ENCODE data around the gene MLN.

Gene MLN

DNA sequence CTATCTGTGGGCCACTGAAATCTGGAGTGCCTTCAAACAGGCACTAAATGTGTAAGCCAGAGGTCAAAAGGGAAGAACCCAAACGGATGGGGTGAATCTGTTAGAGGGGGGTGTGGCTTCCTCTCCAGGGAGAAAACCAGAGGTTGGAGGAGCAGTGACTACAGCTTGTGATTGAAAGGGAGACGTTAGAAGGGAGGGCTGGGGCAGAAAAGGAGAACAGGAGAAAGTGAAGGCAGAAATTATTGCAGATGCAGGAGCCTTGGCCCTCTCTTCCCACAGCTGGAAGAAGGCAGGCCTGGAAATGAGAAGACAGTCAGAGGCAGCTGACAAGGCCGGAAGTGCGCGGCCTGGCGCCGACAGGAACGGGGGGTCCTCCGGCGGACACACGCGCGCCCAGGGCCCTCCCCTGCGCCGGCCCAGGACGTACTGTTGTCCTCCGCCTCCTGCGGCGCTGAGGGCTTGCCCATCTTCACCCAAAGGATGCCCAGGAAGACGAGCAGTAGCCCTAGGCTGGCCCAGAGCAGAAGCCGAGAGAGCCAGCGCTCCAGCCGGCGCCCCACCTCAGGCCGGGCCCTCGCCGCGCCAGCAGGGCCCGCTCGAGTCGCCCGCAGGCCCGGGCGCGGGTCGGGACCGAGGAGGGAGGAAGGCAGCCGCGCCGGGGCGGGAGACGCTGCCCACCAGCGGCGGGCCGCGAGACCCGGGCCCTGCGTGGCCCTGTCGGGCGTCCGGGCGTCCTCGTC is 15.7 kb downstream of the MLN start:
- peak; percentile 76 for ATAC-seq
- TF ChIP-seq POU6F1 (CRISPR knock-in tag; IDR thresholded peaks at IDR 0.05; ENCODE audit: borderline replicate concordance, low read depth) (no peak), ISL1 (CRISPR knock-in tag; IDR thresholded peaks at IDR 0.05) (no peak), ZC3H10 (CRISPR knock-in tag; IDR thresholded peaks at IDR 0.05) (no peak), ZNF565 (CRISPR knock-in tag; conservative IDR thresholded peaks at IDR 0.05; ENCODE audit: low read depth) (no peak), TOX (CRISPR knock-in tag; IDR thresholded peaks at IDR 0.05; ENCODE audit: borderline replicate concordance) (no peak), ARNTL (CRISPR knock-in tag; IDR thresholded peaks at IDR 0.05; ENCODE audit: borderline replicate concordance, low read depth) (no peak), TCF4 (CRISPR knock-in tag; IDR thresholded peaks at IDR 0.05; ENCODE audit: borderline replicate concordance) (no peak), ZFP3 (CRISPR knock-in tag; IDR thresholded peaks at IDR 0.05) (no peak)

- no peak for ATAC-seq
These were observed 16.4 kb downstream of the MLN start for GRCh38 chr6:33787346-33787953.

DNA sequence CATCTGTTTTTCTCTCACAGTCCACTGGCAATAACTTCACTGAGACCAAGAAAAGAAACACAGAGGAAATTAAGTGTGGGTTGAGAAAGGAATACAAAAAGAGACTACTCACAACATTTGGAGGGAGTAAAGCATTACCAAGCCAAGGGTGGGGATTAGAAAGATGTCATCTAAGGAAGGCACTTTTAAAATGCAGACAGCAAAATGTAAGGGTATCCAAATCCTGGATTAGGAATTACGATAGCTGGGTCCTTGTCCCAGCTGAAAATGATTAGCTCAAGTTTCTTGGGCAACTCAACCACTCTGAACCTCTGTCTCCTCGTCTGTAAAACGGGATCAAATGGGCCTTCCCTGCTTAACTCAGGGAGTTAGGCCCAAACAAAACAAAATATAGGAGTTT is 17.1 kb downstream of the MLN start:
- TF ChIP-seq CSDC2 (CRISPR knock-in tag; IDR thresholded peaks at IDR 0.05) (no peak), ZC3H10 (CRISPR knock-in tag; IDR thresholded peaks at IDR 0.05) (no peak), ZNF8 (CRISPR knock-in tag; IDR thresholded peaks at IDR 0.05) (no peak), SNAI2 (CRISPR knock-in tag; IDR thresholded peaks at IDR 0.05) (no peak), POU6F1 (CRISPR knock-in tag; IDR thresholded peaks at IDR 0.05; ENCODE audit: borderline replicate concordance, low read depth) (no peak), ZNF70 (CRISPR knock-in tag; IDR thresholded peaks at IDR 0.05) (no peak)
- ATAC-seq = no peak

More at GRCh38 chr6:33787346-33787953, 16.4 kb downstream of the MLN start:
- TF ChIP-seq GLIS3 (CRISPR knock-in tag; IDR thresholded peaks at IDR 0.05) = no peak
- no peak for TF ChIP-seq ZNF565 (CRISPR knock-in tag; conservative IDR thresholded peaks at IDR 0.05; ENCODE audit: low read depth)
- TF ChIP-seq ESRRG (CRISPR knock-in tag; IDR thresholded peaks at IDR 0.05) = no peak

GRCh38 chr6:33785778-33786177 is 18.0 kb downstream of the MLN start:
- TF ChIP-seq, protein P1, sequence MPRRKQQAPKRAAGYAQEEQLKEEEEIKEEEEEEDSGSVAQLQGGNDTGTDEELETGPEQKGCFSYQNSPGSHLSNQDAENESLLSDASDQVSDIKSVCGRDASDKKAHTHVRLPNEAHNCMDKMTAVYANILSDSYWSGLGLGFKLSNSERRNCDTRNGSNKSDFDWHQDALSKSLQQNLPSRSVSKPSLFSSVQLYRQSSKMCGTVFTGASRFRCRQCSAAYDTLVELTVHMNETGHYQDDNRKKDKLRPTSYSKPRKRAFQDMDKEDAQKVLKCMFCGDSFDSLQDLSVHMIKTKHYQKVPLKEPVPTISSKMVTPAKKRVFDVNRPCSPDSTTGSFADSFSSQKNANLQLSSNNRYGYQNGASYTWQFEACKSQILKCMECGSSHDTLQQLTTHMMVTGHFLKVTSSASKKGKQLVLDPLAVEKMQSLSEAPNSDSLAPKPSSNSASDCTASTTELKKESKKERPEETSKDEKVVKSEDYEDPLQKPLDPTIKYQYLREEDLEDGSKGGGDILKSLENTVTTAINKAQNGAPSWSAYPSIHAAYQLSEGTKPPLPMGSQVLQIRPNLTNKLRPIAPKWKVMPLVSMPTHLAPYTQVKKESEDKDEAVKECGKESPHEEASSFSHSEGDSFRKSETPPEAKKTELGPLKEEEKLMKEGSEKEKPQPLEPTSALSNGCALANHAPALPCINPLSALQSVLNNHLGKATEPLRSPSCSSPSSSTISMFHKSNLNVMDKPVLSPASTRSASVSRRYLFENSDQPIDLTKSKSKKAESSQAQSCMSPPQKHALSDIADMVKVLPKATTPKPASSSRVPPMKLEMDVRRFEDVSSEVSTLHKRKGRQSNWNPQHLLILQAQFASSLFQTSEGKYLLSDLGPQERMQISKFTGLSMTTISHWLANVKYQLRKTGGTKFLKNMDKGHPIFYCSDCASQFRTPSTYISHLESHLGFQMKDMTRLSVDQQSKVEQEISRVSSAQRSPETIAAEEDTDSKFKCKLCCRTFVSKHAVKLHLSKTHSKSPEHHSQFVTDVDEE (CRISPR knock-in tag; IDR thresholded peaks at IDR 0.05) = no peak
- TF ChIP-seq ZFP3 (CRISPR knock-in tag; IDR thresholded peaks at IDR 0.05) = 0 out of 2 replicates have a peak, but pooled peaks have one; percentile 12
- ATAC-seq = no peak

- TF ChIP-seq ZC3H10 (CRISPR knock-in tag; IDR thresholded peaks at IDR 0.05) (no peak), ZNF8 (CRISPR knock-in tag; IDR thresholded peaks at IDR 0.05) (no peak), ZNF70 (CRISPR knock-in tag; IDR thresholded peaks at IDR 0.05) (no peak), ZFP3 (CRISPR knock-in tag; IDR thresholded peaks at IDR 0.05) (no peak), ARNTL (CRISPR knock-in tag; IDR thresholded peaks at IDR 0.05; ENCODE audit: borderline replicate concordance, low read depth) (no peak)
- TF ChIP-seq, protein P2, sequence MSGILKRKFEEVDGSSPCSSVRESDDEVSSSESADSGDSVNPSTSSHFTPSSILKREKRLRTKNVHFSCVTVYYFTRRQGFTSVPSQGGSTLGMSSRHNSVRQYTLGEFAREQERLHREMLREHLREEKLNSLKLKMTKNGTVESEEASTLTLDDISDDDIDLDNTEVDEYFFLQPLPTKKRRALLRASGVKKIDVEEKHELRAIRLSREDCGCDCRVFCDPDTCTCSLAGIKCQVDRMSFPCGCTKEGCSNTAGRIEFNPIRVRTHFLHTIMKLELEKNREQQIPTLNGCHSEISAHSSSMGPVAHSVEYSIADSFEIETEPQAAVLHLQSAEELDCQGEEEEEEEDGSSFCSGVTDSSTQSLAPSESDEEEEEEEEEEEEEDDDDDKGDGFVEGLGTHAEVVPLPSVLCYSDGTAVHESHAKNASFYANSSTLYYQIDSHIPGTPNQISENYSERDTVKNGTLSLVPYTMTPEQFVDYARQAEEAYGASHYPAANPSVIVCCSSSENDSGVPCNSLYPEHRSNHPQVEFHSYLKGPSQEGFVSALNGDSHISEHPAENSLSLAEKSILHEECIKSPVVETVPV (CRISPR knock-in tag; IDR thresholded peaks at IDR 0.05) = no peak
- ATAC-seq = no peak
These were observed 19.0 kb downstream of the MLN start for GRCh38 chr6:33784787-33785186.
